Measurements from ENCODE around the gene ZNF326.

The ZNF326 gene

GRCh38 chr1:89953929-89954328, 41.0 kb upstream of the ZNF326 start:
- Histone ChIP-seq H3K27ac (ENCODE audit: low read depth in 2 of 2, low read length in 2 of 2) (peak overlapping the region in 1 of 2 donors; percentile 42), H3K9me3 (ENCODE audit: control insufficient read depth in 2 of 2, low read length in 2 of 2) (no peaks in the 10 kb centered on the region), H3K4me3 (ENCODE audit: low read length in 2 of 2) (no peak overlapping the region), H3K36me3 (ENCODE audit: control insufficient read depth in 2 of 2, insufficient read depth in 2 of 2, low read length in 2 of 2) (no peaks in the 10 kb centered on the region), H3K9ac (ENCODE audit: low read depth in 1 of 2, low read length in 2 of 2) (no peak overlapping the region), H3K27me3 (ENCODE audit: control insufficient read depth in 2 of 2, insufficient read depth in 2 of 2, low read length in 2 of 2) (no peaks in the 10 kb centered on the region), H3K4me1 (ENCODE audit: control insufficient read depth in 2 of 2, insufficient read depth in 2 of 2, low read length in 2 of 2) (peaks cover 7 to 13% of the 10 kb centered on the region in 2 donors)

- H3K27me3 ChIP-seq (ENCODE audit: control insufficient read depth in 2 of 2, insufficient read depth in 2 of 2, low read length in 2 of 2) = no peaks in the 10 kb centered on the region
- no peak overlapping the region for H3K27ac ChIP-seq (ENCODE audit: low read depth in 2 of 2, low read length in 2 of 2)
- no peak overlapping the region for H3K4me3 ChIP-seq (ENCODE audit: low read length in 2 of 2)
- H3K9ac ChIP-seq (ENCODE audit: low read depth in 1 of 2, low read length in 2 of 2) = no peak overlapping the region
- peaks cover 7 to 13% of the 10 kb centered on the region in 2 donors for H3K4me1 ChIP-seq (ENCODE audit: control insufficient read depth in 2 of 2, insufficient read depth in 2 of 2, low read length in 2 of 2)
- no peaks in the 10 kb centered on the region for H3K36me3 ChIP-seq (ENCODE audit: control insufficient read depth in 2 of 2, insufficient read depth in 2 of 2, low read length in 2 of 2)
- no peaks in the 10 kb centered on the region for H3K9me3 ChIP-seq (ENCODE audit: control insufficient read depth in 2 of 2, low read length in 2 of 2)
Measured at GRCh38 chr1:89954401-89954800, 40.5 kb upstream of the ZNF326 start.

GRCh38 chr1:89955311-89956205, 39.4 kb upstream of the ZNF326 start:
- H3K4me1 ChIP-seq (ENCODE audit: control insufficient read depth in 2 of 2, insufficient read depth in 2 of 2, low read length in 2 of 2) = peaks cover 4% of the 10 kb centered on the region in 2 donors
- no peaks in the 10 kb centered on the region for H3K36me3 ChIP-seq (ENCODE audit: control insufficient read depth in 2 of 2, insufficient read depth in 2 of 2, low read length in 2 of 2)
- H3K4me3 ChIP-seq (ENCODE audit: low read length in 2 of 2) = no peak overlapping the region
- H3K27me3 ChIP-seq (ENCODE audit: control insufficient read depth in 2 of 2, insufficient read depth in 2 of 2, low read length in 2 of 2) = no peaks in the 10 kb centered on the region
- no peaks in the 10 kb centered on the region for H3K9me3 ChIP-seq (ENCODE audit: control insufficient read depth in 2 of 2, low read length in 2 of 2)
- H3K9ac ChIP-seq (ENCODE audit: low read depth in 1 of 2, low read length in 2 of 2) = no peak overlapping the region
- H3K27ac ChIP-seq (ENCODE audit: low read depth in 2 of 2, low read length in 2 of 2) = no peak overlapping the region

GRCh38 chr1:89957107-89957506, 37.8 kb upstream of the ZNF326 start:
- H3K27ac ChIP-seq (ENCODE audit: low read depth in 2 of 2, low read length in 2 of 2) = no peak overlapping the region
- H3K9ac ChIP-seq (ENCODE audit: low read depth in 1 of 2, low read length in 2 of 2) = no peak overlapping the region
- no peak overlapping the region for H3K4me3 ChIP-seq (ENCODE audit: low read length in 2 of 2)

GRCh38 chr1:89958851-89959654, 35.9 kb upstream of the ZNF326 start:
- H3K4me3 ChIP-seq (ENCODE audit: low read length in 2 of 2) = no peak overlapping the region
- H3K4me1 ChIP-seq (ENCODE audit: control insufficient read depth in 2 of 2, insufficient read depth in 2 of 2, low read length in 2 of 2) = peaks cover 0 to 2% of the 10 kb centered on the region in 2 donors
- no peaks in the 10 kb centered on the region for H3K27me3 ChIP-seq (ENCODE audit: control insufficient read depth in 2 of 2, insufficient read depth in 2 of 2, low read length in 2 of 2)
- H3K9me3 ChIP-seq (ENCODE audit: control insufficient read depth in 2 of 2, low read length in 2 of 2) = no peaks in the 10 kb centered on the region
- H3K36me3 ChIP-seq (ENCODE audit: control insufficient read depth in 2 of 2, insufficient read depth in 2 of 2, low read length in 2 of 2) = no peaks in the 10 kb centered on the region
- no peak overlapping the region for H3K9ac ChIP-seq (ENCODE audit: low read depth in 1 of 2, low read length in 2 of 2)
- H3K27ac ChIP-seq (ENCODE audit: low read depth in 2 of 2, low read length in 2 of 2) = no peak overlapping the region

More at GRCh38 chr1:89957107-89957506, 37.8 kb upstream of the ZNF326 start:
- no peaks in the 10 kb centered on the region for H3K9me3 ChIP-seq (ENCODE audit: control insufficient read depth in 2 of 2, low read length in 2 of 2)
- peaks cover 0 to 6% of the 10 kb centered on the region in 2 donors for H3K4me1 ChIP-seq (ENCODE audit: control insufficient read depth in 2 of 2, insufficient read depth in 2 of 2, low read length in 2 of 2)
- no peaks in the 10 kb centered on the region for H3K36me3 ChIP-seq (ENCODE audit: control insufficient read depth in 2 of 2, insufficient read depth in 2 of 2, low read length in 2 of 2)
- H3K27me3 ChIP-seq (ENCODE audit: control insufficient read depth in 2 of 2, insufficient read depth in 2 of 2, low read length in 2 of 2) = no peaks in the 10 kb centered on the region

GRCh38 chr1:89959719-89960118, 35.2 kb upstream of the ZNF326 start:
- no peaks in the 10 kb centered on the region for H3K36me3 ChIP-seq (ENCODE audit: control insufficient read depth in 2 of 2, insufficient read depth in 2 of 2, low read length in 2 of 2)
- H3K27me3 ChIP-seq (ENCODE audit: control insufficient read depth in 2 of 2, insufficient read depth in 2 of 2, low read length in 2 of 2) = no peaks in the 10 kb centered on the region
- H3K4me3 ChIP-seq (ENCODE audit: low read length in 2 of 2) = no peak overlapping the region
- no peaks in the 10 kb centered on the region for H3K9me3 ChIP-seq (ENCODE audit: control insufficient read depth in 2 of 2, low read length in 2 of 2)
- no peak overlapping the region for H3K9ac ChIP-seq (ENCODE audit: low read depth in 1 of 2, low read length in 2 of 2)
- peaks cover 0 to 2% of the 10 kb centered on the region in 2 donors for H3K4me1 ChIP-seq (ENCODE audit: control insufficient read depth in 2 of 2, insufficient read depth in 2 of 2, low read length in 2 of 2)
- H3K27ac ChIP-seq (ENCODE audit: low read depth in 2 of 2, low read length in 2 of 2) = no peak overlapping the region

GRCh38 chr1:89962024-89962741, 32.7 kb upstream of the ZNF326 start:
- Histone ChIP-seq H3K27ac (ENCODE audit: low read depth in 2 of 2, low read length in 2 of 2) (no peak overlapping the region), H3K9me3 (ENCODE audit: control insufficient read depth in 2 of 2, low read length in 2 of 2) (no peaks in the 10 kb centered on the region), H3K9ac (ENCODE audit: low read depth in 1 of 2, low read length in 2 of 2) (no peak overlapping the region), H3K27me3 (ENCODE audit: control insufficient read depth in 2 of 2, insufficient read depth in 2 of 2, low read length in 2 of 2) (no peaks in the 10 kb centered on the region), H3K36me3 (ENCODE audit: control insufficient read depth in 2 of 2, insufficient read depth in 2 of 2, low read length in 2 of 2) (no peaks in the 10 kb centered on the region), H3K4me3 (ENCODE audit: low read length in 2 of 2) (no peak overlapping the region), H3K4me1 (ENCODE audit: control insufficient read depth in 2 of 2, insufficient read depth in 2 of 2, low read length in 2 of 2) (peaks cover 0 to 2% of the 10 kb centered on the region in 2 donors)

GRCh38 chr1:89962742-89963075, 32.2 kb upstream of the ZNF326 start:
- H3K9me3 ChIP-seq (ENCODE audit: control insufficient read depth in 2 of 2, low read length in 2 of 2) = no peaks in the 10 kb centered on the region
- H3K4me1 ChIP-seq (ENCODE audit: control insufficient read depth in 2 of 2, insufficient read depth in 2 of 2, low read length in 2 of 2) = peaks cover 0 to 2% of the 10 kb centered on the region in 2 donors
- H3K9ac ChIP-seq (ENCODE audit: low read depth in 1 of 2, low read length in 2 of 2) = no peak overlapping the region
- H3K4me3 ChIP-seq (ENCODE audit: low read length in 2 of 2) = no peak overlapping the region
- no peak overlapping the region for H3K27ac ChIP-seq (ENCODE audit: low read depth in 2 of 2, low read length in 2 of 2)
- H3K27me3 ChIP-seq (ENCODE audit: control insufficient read depth in 2 of 2, insufficient read depth in 2 of 2, low read length in 2 of 2) = no peaks in the 10 kb centered on the region
- H3K36me3 ChIP-seq (ENCODE audit: control insufficient read depth in 2 of 2, insufficient read depth in 2 of 2, low read length in 2 of 2) = no peaks in the 10 kb centered on the region

- Histone ChIP-seq H3K9ac (ENCODE audit: low read depth in 1 of 2, low read length in 2 of 2) (no peak overlapping the region), H3K4me1 (ENCODE audit: control insufficient read depth in 2 of 2, insufficient read depth in 2 of 2, low read length in 2 of 2) (peaks cover 0 to 2% of the 10 kb centered on the region in 2 donors), H3K36me3 (ENCODE audit: control insufficient read depth in 2 of 2, insufficient read depth in 2 of 2, low read length in 2 of 2) (no peaks in the 10 kb centered on the region), H3K4me3 (ENCODE audit: low read length in 2 of 2) (no peak overlapping the region), H3K27me3 (ENCODE audit: control insufficient read depth in 2 of 2, insufficient read depth in 2 of 2, low read length in 2 of 2) (no peaks in the 10 kb centered on the region), H3K9me3 (ENCODE audit: control insufficient read depth in 2 of 2, low read length in 2 of 2) (no peaks in the 10 kb centered on the region), H3K27ac (ENCODE audit: low read depth in 2 of 2, low read length in 2 of 2) (no peak overlapping the region)
Measured at GRCh38 chr1:89965193-89965768, 29.6 kb upstream of the ZNF326 start.
